H9 (cell line): ENCODE results near the gene CDH4. TPM values are rescaled to one million over a fixed set of nuclear protein-coding genes. Genes with fewer than 3 reads are reported as not detected.

Experiments used
- DNase-seq: peaks from one replicate; pipeline ENCODE4 v3.0.0-alpha.2; 2017
- H2AFZ ChIP-seq: one replicate; pipeline ENCODE4 v1.6.1; 2013; ENCODE audit warnings: mild to moderate bottlenecking, low read length, control low read depth, moderate library complexity
- H2AK5ac ChIP-seq: 2 replicates; pipeline ENCODE4 v1.6.1; 2013; ENCODE audit warnings: low read length, control low read depth, mixed read lengths; ENCODE audit not compliant: insufficient read length
- H2BK120ac ChIP-seq: one replicate; pipeline ENCODE4 v1.6.1; 2013; ENCODE audit warnings: low read depth, mild to moderate bottlenecking, low read length, control low read depth, inconsistent platforms; ENCODE audit not compliant: poor library complexity, severe bottlenecking
- H2BK12ac ChIP-seq: 2 replicates; pipeline ENCODE4 v1.6.1; 2013; ENCODE audit warnings: low read length, control low read depth, mixed read lengths, low read depth; ENCODE audit not compliant: insufficient read length
- H2BK15ac ChIP-seq: 2 replicates; pipeline ENCODE4 v1.6.1; 2013; ENCODE audit warnings: low read depth, low read length, control low read depth
- H2BK20ac ChIP-seq: one replicate; pipeline ENCODE4 v1.6.1; 2013; ENCODE audit warnings: low read depth, mild to moderate bottlenecking, low read length, control low read depth, inconsistent platforms; ENCODE audit not compliant: poor library complexity, severe bottlenecking
- H2BK5ac ChIP-seq: 2 replicates; pipeline ENCODE4 v1.6.1; 2013; ENCODE audit warnings: low read length, control low read depth, mixed read lengths; ENCODE audit not compliant: insufficient read length
- H3K14ac ChIP-seq: 2 replicates; pipeline ENCODE4 v1.6.1; 2013; ENCODE audit warnings: low read length, control low read depth; ENCODE audit not compliant: insufficient read depth
- H3K18ac ChIP-seq: 2 replicates; pipeline ENCODE4 v1.6.1; 2013; ENCODE audit warnings: low read depth, mild to moderate bottlenecking, mixed read lengths, low read length, control low read depth; ENCODE audit not compliant: insufficient read length
- H3K23ac ChIP-seq: 2 replicates; pipeline ENCODE4 v1.6.1; 2013; ENCODE audit warnings: low read length, control low read depth, mixed read lengths, low read depth; ENCODE audit not compliant: insufficient read length
- H3K23me2 ChIP-seq: 2 replicates; pipeline ENCODE4 v1.6.1; 2013; ENCODE audit warnings: low read depth, mild to moderate bottlenecking, mixed read lengths, low read length, control low read depth; ENCODE audit not compliant: insufficient read length, poor library complexity, severe bottlenecking
- H3K27ac ChIP-seq: 2 replicates; pipeline ENCODE4 v1.5.1; 2013; ENCODE audit warnings: low read length, control low read depth, mixed read lengths, low read depth; ENCODE audit not compliant: insufficient read length
- H3K27me3 ChIP-seq: 2 replicates; pipeline ENCODE4 v1.6.1; 2013; ENCODE audit warnings: low read length, control low read depth, inconsistent platforms; ENCODE audit not compliant: insufficient read depth
- H3K4ac ChIP-seq: 2 replicates; pipeline ENCODE4 v1.6.1; 2013; ENCODE audit warnings: low read depth, mild to moderate bottlenecking, control low read depth, inconsistent platforms, low read length, moderate library complexity
- H3K4me1 ChIP-seq: 2 replicates; pipeline ENCODE4 v1.6.1; 2013; ENCODE audit warnings: low read length, control low read depth, inconsistent platforms; ENCODE audit not compliant: insufficient read depth
- H3K4me2 ChIP-seq: 2 replicates; pipeline ENCODE4 v1.6.1; 2013; ENCODE audit warnings: low read length, control low read depth, mixed read lengths; ENCODE audit not compliant: insufficient read length, insufficient read depth
- H3K56ac ChIP-seq: 2 replicates; pipeline ENCODE4 v1.6.1; 2013; ENCODE audit warnings: low read depth, mild to moderate bottlenecking, mixed read lengths, low read length, control low read depth; ENCODE audit not compliant: insufficient read length
- H3K79me1 ChIP-seq: 2 replicates; pipeline ENCODE4 v1.6.1; 2013; ENCODE audit warnings: low read depth, mild to moderate bottlenecking, moderate library complexity, low read length, control low read depth, inconsistent platforms; ENCODE audit not compliant: insufficient read depth, poor library complexity, severe bottlenecking
- H3K79me2 ChIP-seq: 2 replicates; pipeline ENCODE4 v1.6.1; 2013; ENCODE audit warnings: low read length, control low read depth, inconsistent platforms; ENCODE audit not compliant: insufficient read depth
- H3K9ac ChIP-seq: 2 replicates; pipeline ENCODE4 v1.6.1; 2013; ENCODE audit warnings: low read length, control low read depth, mixed read lengths; ENCODE audit not compliant: insufficient read length; ENCODE audit errors: extremely low read depth
- H3K9me3 ChIP-seq: one replicate; pipeline ENCODE4 v1.6.1; 2013; ENCODE audit warnings: low read depth, low read length, inconsistent platforms; ENCODE audit not compliant: control insufficient read depth
- H3T11ph ChIP-seq: one replicate; pipeline ENCODE4 v1.6.1; 2013; ENCODE audit warnings: mild to moderate bottlenecking, low read length, control low read depth, inconsistent platforms
- H4K20me1 ChIP-seq: one replicate; pipeline ENCODE4 v1.6.1; 2013; ENCODE audit not compliant: control insufficient read depth, insufficient read length, insufficient read depth
- H4K5ac ChIP-seq: 2 replicates; pipeline ENCODE4 v1.6.1; 2013; ENCODE audit warnings: low read depth, mild to moderate bottlenecking, mixed read lengths, low read length, control low read depth; ENCODE audit not compliant: insufficient read length
- H4K8ac ChIP-seq: replicated peaks from 2 replicates; pipeline ENCODE4 v1.6.1; 2013; ENCODE audit warnings: low read length, control low read depth, mixed read lengths, low read depth; ENCODE audit not compliant: insufficient read length
- H4K91ac ChIP-seq: 2 replicates; pipeline ENCODE4 v1.6.1; 2013; ENCODE audit warnings: low read depth, mild to moderate bottlenecking, moderate library complexity, mixed read lengths, low read length, control low read depth; ENCODE audit not compliant: insufficient read length
- H3K27ac Mint-ChIP-seq, 3 experiments: 2 replicates in 2 of 3; 3 replicates in 1 of 3; pipeline ENCODE4 v1.8.0; 2020 to 2021; ENCODE audit warnings: mixed read lengths in 3 of 3, mild to moderate bottlenecking in 1 of 3, moderate library complexity in 1 of 3
- H3K27me3 Mint-ChIP-seq: 2 replicates; pipeline ENCODE4 v1.8.0; 2021; ENCODE audit warnings: low read depth, mild to moderate bottlenecking, moderate library complexity, mixed read lengths
- H3K36me3 Mint-ChIP-seq, 3 experiments: 2 replicates in 2 of 3; 3 replicates in 1 of 3; pipeline ENCODE4 v1.8.0; 2020 to 2021; ENCODE audit warnings: low read depth in 3 of 3, mixed read lengths in 3 of 3; ENCODE audit not compliant: insufficient read depth in 1 of 3
- H3K4me1 Mint-ChIP-seq, 2 experiments: 2 replicates each; pipeline ENCODE4 v1.8.0; 2020; ENCODE audit warnings: mixed read lengths in 2 of 2
- H3K4me3 Mint-ChIP-seq, 2 experiments: 2 replicates in 1 of 2; 3 replicates in 1 of 2; pipeline ENCODE4 v1.8.0; 2020 to 2021; ENCODE audit warnings: mild to moderate bottlenecking in 2 of 2, mixed read lengths in 2 of 2, moderate library complexity in 1 of 2
- H3K9me3 Mint-ChIP-seq, 2 experiments: 2 replicates in 1 of 2; 3 replicates in 1 of 2; pipeline ENCODE4 v1.8.0; 2020; ENCODE audit warnings: mild to moderate bottlenecking in 2 of 2, mixed read lengths in 2 of 2, moderate library complexity in 1 of 2
- WGBS: extraction: QIAGEN DNeasy Blood & Tissue Kit; methylation state at CpG from one replicate; pipeline ENCODE4 v1.1.7; 2013; ENCODE audit warnings: missing lambda C conversion rate, low lambda C conversion rate, mixed read lengths; ENCODE audit not compliant: insufficient read length; ENCODE audit errors: extremely low coverage; 5-methylcytosine and 5-hydroxymethylcytosine counted together
- total RNA-seq: library from RNA; stranded (reverse); gene quantifications from 2 replicates; pipeline ENCODE4 v1.2.1, GENCODE V29; 2021
- TF ChIP-seq, protein P1 (sequence below): fragments of 200-600 bp; sonication (generic); conservative IDR thresholded peaks from 3 replicates; pipeline ENCODE4 v1.8.0; 2021; ENCODE audit warnings: antibody characterized with exemption, mild to moderate bottlenecking

The CDH4 gene
- total RNA-seq, 1 experiment from 2014 or later = 3.0 TPM

DNA sequence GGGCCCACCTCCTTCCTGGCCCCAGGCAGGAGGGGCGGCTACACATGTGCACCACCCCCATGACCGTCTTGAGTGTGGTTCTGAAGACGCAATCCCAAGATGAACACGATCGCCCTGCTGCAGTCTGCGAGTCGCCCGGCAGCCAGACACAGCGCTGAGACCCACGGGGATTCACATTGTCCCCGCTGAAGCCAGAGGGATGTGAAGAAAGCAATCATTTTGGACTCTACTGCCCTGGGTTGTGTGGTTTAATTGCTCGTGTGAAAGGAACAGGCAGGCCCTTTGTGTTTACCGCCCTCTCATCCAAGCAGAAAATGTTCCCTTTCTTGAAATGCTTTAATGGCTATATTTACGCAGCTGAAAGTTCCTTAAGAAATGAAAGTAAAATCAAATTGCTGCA, 534.2 kb downstream of the CDH4 start:
- Histone ChIP-seq H3K79me2 (no peaks in the 10 kb centered on the region), H3K27ac (no peak overlapping the region), H4K8ac (no peak overlapping the region), H4K5ac (no peak overlapping the region), H3K9me3 (no peaks in the 10 kb centered on the region), H3K23ac (no peak overlapping the region), H3K4ac (no peak overlapping the region), H3K4me1 (no peaks in the 10 kb centered on the region), H2BK120ac (no peak overlapping the region), H4K20me1 (no peaks in the 10 kb centered on the region), H2BK20ac (no peak overlapping the region), H2AFZ (no peak overlapping the region), H2BK5ac (no peak overlapping the region), H3K27me3 (peaks cover 5% of the 10 kb centered on the region; the same call in 1 of the 2 replicates), H3K14ac (no peak overlapping the region; the same call in 1 of the 2 replicates), H3T11ph (no peak overlapping the region), H3K4me2 (no peak overlapping the region), H4K91ac (no peak overlapping the region), H3K18ac (no peak overlapping the region), H3K23me2 (no peaks in the 10 kb centered on the region), H3K9ac (no peak overlapping the region), H2AK5ac (no peak overlapping the region), H2BK12ac (no peak overlapping the region), H3K79me1 (no peaks in the 10 kb centered on the region), H2BK15ac (no peak overlapping the region), H3K56ac (no peak overlapping the region)
- Mint-ChIP-seq H3K4me3 (no peak overlapping the region), H3K27ac (no peak overlapping the region), H3K27me3 (peaks cover 60% of the 10 kb centered on the region), H3K4me1 (no peaks in the 10 kb centered on the region), H3K36me3 (no peaks in the 10 kb centered on the region), H3K9me3 (peaks cover 5 to 6% of the 10 kb centered on the region in 2 experiments; a peak in 4 of 5 replicates)
- no peak for DNase-seq
- no CpG with 5 or more reads among the region's 14 CpGs for WGBS
- TF ChIP-seq, protein P1, sequence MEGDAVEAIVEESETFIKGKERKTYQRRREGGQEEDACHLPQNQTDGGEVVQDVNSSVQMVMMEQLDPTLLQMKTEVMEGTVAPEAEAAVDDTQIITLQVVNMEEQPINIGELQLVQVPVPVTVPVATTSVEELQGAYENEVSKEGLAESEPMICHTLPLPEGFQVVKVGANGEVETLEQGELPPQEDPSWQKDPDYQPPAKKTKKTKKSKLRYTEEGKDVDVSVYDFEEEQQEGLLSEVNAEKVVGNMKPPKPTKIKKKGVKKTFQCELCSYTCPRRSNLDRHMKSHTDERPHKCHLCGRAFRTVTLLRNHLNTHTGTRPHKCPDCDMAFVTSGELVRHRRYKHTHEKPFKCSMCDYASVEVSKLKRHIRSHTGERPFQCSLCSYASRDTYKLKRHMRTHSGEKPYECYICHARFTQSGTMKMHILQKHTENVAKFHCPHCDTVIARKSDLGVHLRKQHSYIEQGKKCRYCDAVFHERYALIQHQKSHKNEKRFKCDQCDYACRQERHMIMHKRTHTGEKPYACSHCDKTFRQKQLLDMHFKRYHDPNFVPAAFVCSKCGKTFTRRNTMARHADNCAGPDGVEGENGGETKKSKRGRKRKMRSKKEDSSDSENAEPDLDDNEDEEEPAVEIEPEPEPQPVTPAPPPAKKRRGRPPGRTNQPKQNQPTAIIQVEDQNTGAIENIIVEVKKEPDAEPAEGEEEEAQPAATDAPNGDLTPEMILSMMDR = no peak
